ENCODE measurements around the gene RTBDN.
"Not testable (repeated sequence)": the region's sequence is repeated elsewhere in the genome, so short reads cannot be mapped to it uniquely, and the experiment has no call there.

The RTBDN gene

GRCh38 chr19:12833738-12834565 lies 427 bp downstream of the RTBDN start:
- DNase-seq (ENCODE audit: low read depth, low spot score): no peak
- H3K4me3 ChIP-seq (ENCODE audit: low read length): peak overlapping the region; percentile 49

DNA sequence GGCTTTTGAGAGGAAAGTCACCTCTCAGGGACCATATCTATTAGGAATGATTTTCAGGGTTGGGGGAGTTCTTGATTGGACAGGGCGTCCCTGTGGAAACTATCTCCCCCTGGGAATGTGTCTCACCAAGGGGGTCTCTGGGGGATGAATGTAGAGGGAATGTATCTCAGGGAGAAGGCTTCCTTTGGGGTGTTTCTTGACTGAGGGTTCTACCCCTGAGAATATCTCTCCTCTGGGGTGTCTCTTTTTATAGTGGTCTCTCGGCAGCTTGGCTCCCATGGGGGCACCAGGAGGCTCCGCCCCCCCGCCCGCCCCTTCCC lies 1.0 kb downstream of the RTBDN start:
- peak overlapping the region; percentile 33 for H3K4me3 ChIP-seq (ENCODE audit: low read length)
- no peak for DNase-seq (ENCODE audit: low read depth, low spot score)

- peak; percentile 71 for DNase-seq (ENCODE audit: low read depth, low spot score)
- peak overlapping the region; percentile 3; the same call in 1 of the 2 replicates for H3K4me3 ChIP-seq (ENCODE audit: low read length)
These were observed 5.9 kb downstream of the RTBDN start for GRCh38 chr19:12828494-12828893.

GRCh38 chr19:12825254-12826131 lies 8.9 kb downstream of the RTBDN start:
- no peak overlapping the region for H3K4me3 ChIP-seq (ENCODE audit: low read length)
- no peak for DNase-seq (ENCODE audit: low read depth, low spot score)

- no peak overlapping the region for H3K4me3 ChIP-seq (ENCODE audit: low read length)
- DNase-seq (ENCODE audit: low read depth, low spot score): no peak
These were observed 12.6 kb downstream of the RTBDN start for GRCh38 chr19:12821761-12822160.

- DNase-seq (ENCODE audit: low read depth, low spot score): not testable (repeated sequence)
These were observed 16.6 kb downstream of the RTBDN start for GRCh38 chr19:12817810-12818209.

DNA sequence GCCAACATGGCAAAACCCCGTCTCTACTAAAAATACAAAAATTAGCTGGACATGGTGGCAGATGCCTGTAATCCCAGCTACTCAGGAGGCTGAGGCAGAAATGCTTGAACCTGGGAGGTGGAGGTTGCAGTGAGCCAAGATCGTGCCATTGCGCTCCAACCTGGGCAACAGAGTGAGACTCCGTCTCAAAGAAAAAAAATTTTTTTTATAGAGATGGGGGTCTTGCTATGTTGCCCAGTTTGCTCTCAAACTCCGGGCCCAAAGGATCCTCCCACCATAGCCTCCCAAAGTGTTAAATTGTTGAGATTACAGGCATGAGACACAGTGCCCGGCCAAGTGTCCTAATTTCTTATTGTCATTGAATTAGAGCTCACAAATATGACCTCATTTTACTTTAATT lies 17.2 kb downstream of the RTBDN start:
- not testable (repeated sequence) for H3K4me3 ChIP-seq (ENCODE audit: low read length); DNase-seq (ENCODE audit: low read depth, low spot score)

More at GRCh38 chr19:12817810-12818209, 16.6 kb downstream of the RTBDN start:
- H3K4me3 ChIP-seq (ENCODE audit: low read length): not testable (repeated sequence)

DNA sequence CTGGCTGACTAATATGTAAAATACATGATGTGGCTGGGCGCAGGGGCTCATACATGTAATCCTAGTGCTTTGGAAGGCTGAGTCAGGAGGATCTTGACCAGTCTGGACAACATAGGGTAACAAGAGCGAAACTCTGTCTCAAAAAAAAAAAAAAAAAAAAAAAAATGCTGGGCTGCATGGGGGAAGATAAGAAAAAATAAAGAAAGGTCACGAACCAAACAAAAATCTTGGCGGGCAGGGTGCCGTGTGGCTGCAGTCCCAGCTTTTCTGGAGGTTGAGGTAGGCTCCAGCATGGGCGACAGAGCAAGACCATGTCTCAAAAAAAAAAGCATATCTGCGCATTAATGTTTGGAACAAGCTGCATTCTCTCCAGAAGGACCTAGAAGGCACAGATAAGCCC lies 19.3 kb downstream of the RTBDN start:
- DNase-seq (ENCODE audit: low read depth, low spot score): no peak

GRCh38 chr19:12806242-12807081 lies 27.9 kb downstream of the RTBDN start, which contains the start of gene RNASEH2A:
TSS of gene RNASEH2A (plus strand) at chr19:12806584. CDS start at chr19:12806674, 90 bp downstream.
- DNase-seq (ENCODE audit: low read depth, low spot score): peak; percentile 86
- H3K4me3 ChIP-seq (ENCODE audit: low read length): peak within 1 kb of the TSS; percentile 92

More for the DNA sequence above, 19.3 kb downstream of the RTBDN start:
- no peak overlapping the region for H3K4me3 ChIP-seq (ENCODE audit: low read length)

GRCh38 chr19:12804051-12804450 lies 30.3 kb downstream of the RTBDN start:
- no peak overlapping the region for H3K4me3 ChIP-seq (ENCODE audit: low read length)
- no peak for DNase-seq (ENCODE audit: low read depth, low spot score)

GRCh38 chr19:12802267-12803106 lies 31.9 kb downstream of the RTBDN start:
- DNase-seq (ENCODE audit: low read depth, low spot score): no peak
- H3K4me3 ChIP-seq (ENCODE audit: low read length): peak overlapping the region; percentile 83

GRCh38 chr19:12801466-12802266 lies 32.7 kb downstream of the RTBDN start, which contains the start of the genes PRDX2 and THSD8:
TSS of gene PRDX2 (minus strand) at chr19:12801800. CDS start at chr19:12801261, 539 bp downstream.
TSS of gene THSD8 (plus strand) at chr19:12802069. CDS start at chr19:12802072, 3 bp downstream.
- peak within 1 kb of the TSS; percentile 83 for H3K4me3 ChIP-seq (ENCODE audit: low read length)
- DNase-seq (ENCODE audit: low read depth, low spot score): no peak

- H3K4me3 ChIP-seq (ENCODE audit: low read length): peak overlapping the region; percentile 83
These were observed 33.4 kb downstream of the RTBDN start for GRCh38 chr19:12800923-12801465.

DNA sequence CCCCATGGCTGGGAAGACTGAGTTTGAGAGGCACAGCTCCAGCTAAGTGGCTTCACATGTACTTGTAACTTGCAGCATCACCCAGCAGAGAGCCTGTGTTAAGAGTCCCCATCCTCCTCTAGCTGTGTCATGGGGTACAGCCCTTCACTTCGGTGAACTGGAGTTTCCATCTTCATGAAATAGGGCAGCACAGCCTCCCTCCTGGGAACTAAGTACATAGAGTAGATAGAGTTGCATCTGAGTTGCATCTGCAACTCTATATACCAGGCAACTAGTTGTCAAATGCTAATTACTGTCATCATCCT lies 34.0 kb downstream of the RTBDN start:
- DNase-seq (ENCODE audit: low read depth, low spot score): no peak
- no peak overlapping the region; the same call in 1 of the 2 replicates for H3K4me3 ChIP-seq (ENCODE audit: low read length)

More at GRCh38 chr19:12800923-12801465, 33.4 kb downstream of the RTBDN start:
- no peak for DNase-seq (ENCODE audit: low read depth, low spot score)

DNA sequence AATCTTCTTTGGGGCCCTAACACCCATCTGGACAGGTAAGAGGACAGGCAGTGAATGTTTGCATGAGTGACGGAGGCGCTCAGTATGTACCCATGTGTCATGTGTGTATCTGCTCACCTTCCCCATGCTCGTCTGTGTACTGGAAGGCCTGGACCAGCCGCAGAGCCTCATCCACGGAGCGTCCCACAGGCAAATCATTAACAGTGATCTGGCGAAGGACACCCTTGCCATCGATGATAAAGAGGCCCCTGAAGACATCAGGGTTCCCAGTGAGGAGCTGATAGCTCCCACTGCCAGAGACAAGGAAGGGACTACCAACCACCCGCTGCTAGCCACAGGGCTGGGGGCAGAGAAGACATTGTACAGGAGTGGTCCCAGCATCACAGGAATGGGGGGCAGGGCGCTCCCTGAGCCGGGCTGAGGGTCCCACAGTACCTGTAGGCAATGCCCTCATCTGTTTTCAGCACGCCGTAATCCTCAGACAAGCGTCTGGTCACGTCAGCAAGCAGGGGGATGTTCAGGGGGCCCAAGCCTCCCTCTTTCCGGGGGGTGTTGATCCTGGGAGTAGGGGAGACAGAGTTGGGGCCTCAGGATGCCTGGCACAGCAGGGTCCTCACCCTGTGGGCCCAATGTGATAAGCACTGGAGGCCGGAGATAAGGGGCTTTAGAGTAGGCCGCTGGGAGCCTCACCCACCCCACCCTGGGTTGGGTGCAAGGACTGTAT lies 34.5 kb downstream of the RTBDN start:
- DNase-seq (ENCODE audit: low read depth, low spot score): no peak
- no peak overlapping the region for H3K4me3 ChIP-seq (ENCODE audit: low read length)

DNA sequence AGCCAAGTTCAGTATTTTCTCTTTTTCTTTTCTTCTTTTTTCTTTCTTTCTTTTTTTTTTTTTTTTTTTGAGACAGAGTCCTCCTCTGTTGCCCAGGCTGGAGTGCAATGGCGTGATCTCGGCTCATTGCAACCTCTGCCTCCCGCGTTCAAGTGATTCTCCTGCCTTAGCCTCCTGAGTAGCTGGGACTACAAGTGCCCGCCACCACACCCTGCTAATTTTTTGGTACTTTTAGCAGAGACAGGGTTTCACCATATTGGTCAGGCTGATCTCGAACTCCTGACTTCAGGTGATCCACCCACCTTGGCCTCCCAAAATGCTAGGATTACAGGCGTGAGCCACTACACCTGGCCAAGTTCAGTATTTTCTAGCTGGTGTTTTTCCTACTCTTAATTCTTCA lies 36.8 kb downstream of the RTBDN start:
- not testable (repeated sequence) for DNase-seq (ENCODE audit: low read depth, low spot score)

More for the DNA sequence above, 36.8 kb downstream of the RTBDN start:
- not testable (repeated sequence) for H3K4me3 ChIP-seq (ENCODE audit: low read length)

All from Jurkat, Clone E6-1 (cell line).